ENCODE data around the gene RETREG2. TPM values are rescaled to one million over a fixed set of nuclear protein-coding genes. Genes with fewer than 3 reads are reported as not detected.

RETREG2 gene
- total and polyA plus RNA-seq, 2 of the 4 experiments (the other 2 are of a cell fraction) = 45.2 to 51.1 TPM

DNA sequence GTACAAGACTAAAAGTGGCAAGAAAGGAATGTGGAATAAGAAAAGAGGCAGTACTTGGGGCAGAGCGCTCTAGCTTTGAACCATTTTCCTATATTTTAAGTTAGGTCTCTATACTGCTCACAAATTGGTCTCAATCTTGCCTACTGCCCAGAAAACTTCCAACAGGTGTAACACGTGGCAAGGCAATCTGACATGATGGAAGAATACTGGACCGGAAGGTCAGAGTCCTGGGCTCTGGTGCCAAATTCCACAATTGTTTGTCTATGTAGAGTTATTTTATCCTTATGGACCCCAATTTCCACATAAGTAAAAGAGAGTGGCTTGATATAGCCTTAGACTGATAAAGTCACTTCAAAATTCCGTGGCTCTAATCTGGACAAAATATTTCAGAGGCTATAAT lies 46.3 kb upstream of the RETREG2 start:
- dilution Hi-C loops (cut with HindIII; ENCODE audit: low sequenced_read_pairs, unreplicated experiment) (no loop called here), in situ Hi-C loops (cut with MboI; ENCODE audit: low sequenced_read_pairs) (no loop called here), intact Hi-C loops (cut with micrococcal nuclease) (no loop called here)
- Histone ChIP-seq H3K27me3 (ENCODE audit: control insufficient read depth, insufficient read depth, low read length) (no peaks in the 10 kb centered on the region), H2AFZ (replicated peaks; ENCODE audit: low read length, poor library complexity) (no peak overlapping the region), H3K9ac (ENCODE audit: low read depth, low read length) (no peak overlapping the region), H4K5ac (ENCODE audit: low read depth, low read length) (no peak overlapping the region), H3K14ac (replicated peaks; ENCODE audit: low read depth, low read length) (no peak overlapping the region), H3K9me3 (ENCODE audit: control insufficient read depth, insufficient read depth, low read length) (no peaks in the 10 kb centered on the region), H2AK5ac (ENCODE audit: low read depth, low read length) (no peak overlapping the region), H3K23ac (ENCODE audit: low read depth, low read length) (no peak overlapping the region), H3K27ac (ENCODE audit: insufficient read depth, low read length) (no peak overlapping the region), H2BK15ac (ENCODE audit: low read depth, low read length) (no peak overlapping the region), H3K56ac (ENCODE audit: extremely low read depth, insufficient read depth, low read length) (no peak overlapping the region), H3K4me2 (ENCODE audit: low read depth, low read length) (no peak overlapping the region), H2BK5ac (ENCODE audit: low read depth, low read length, poor library complexity, severe bottlenecking) (no peak overlapping the region), H2BK20ac (ENCODE audit: low read depth, low read length) (no peak overlapping the region), H3K9me1 (ENCODE audit: insufficient read depth, low read length) (no peaks in the 10 kb centered on the region), H3K79me1 (ENCODE audit: low read depth in 1 of 2, low read length in 2 of 2) (no peaks in the 10 kb centered on the region; a peak in 1 of 4 replicates), H3K4me3 (ENCODE audit: insufficient read depth, low read depth, low read length) (no peak overlapping the region), H4K91ac (ENCODE audit: insufficient read depth, low read depth, low read length) (no peak overlapping the region), H3K4me1 (ENCODE audit: control insufficient read depth, insufficient read depth, low read length) (no peaks in the 10 kb centered on the region; the same call in 1 of the 2 replicates), H4K8ac (ENCODE audit: low read depth in 2 of 2, low read length in 2 of 2) (no peak overlapping the region), H4K20me1 (ENCODE audit: insufficient read depth, low read length) (no peaks in the 10 kb centered on the region), H3K18ac (ENCODE audit: low read depth, low read length) (no peak overlapping the region), H3K36me3 (ENCODE audit: control insufficient read depth, insufficient read depth, low read length) (no peaks in the 10 kb centered on the region), H3K4ac (ENCODE audit: low read depth, low read length) (no peak overlapping the region), H2AK9ac (replicated peaks; ENCODE audit: low read depth, low read length, poor library complexity) (no peak overlapping the region), H2BK120ac (ENCODE audit: low read depth, low read length) (no peak overlapping the region)
- ATAC-seq (ENCODE audit: low read depth) (no peak), DNase-seq (no peak)
- POLR2A ChIA-PET (ENCODE audit: unreplicated experiment) = no interaction called here
- no peak for TF ChIP-seq SMC3 (IDR thresholded peaks at IDR 0.05; ENCODE audit: low read depth, low read length)
- no peak for TF ChIP-seq CHD1 (IDR thresholded peaks at IDR 0.05; ENCODE audit: low read depth, low read length)
- TF ChIP-seq RAD21 (IDR thresholded peaks at IDR 0.05; ENCODE audit: low read length) = no peak
- no peak for TF ChIP-seq BHLHE40 (IDR thresholded peaks at IDR 0.05; ENCODE audit: low read depth, low read length)
- no peak for TF ChIP-seq NFE2L2 (IDR thresholded peaks at IDR 0.05; ENCODE audit: low read depth, low read length)
- TF ChIP-seq RFX5 (IDR thresholded peaks at IDR 0.05; ENCODE audit: low read depth, low read length) = no peak
- TF ChIP-seq RCOR1 (IDR thresholded peaks at IDR 0.05; ENCODE audit: insufficient replicate concordance, low read length) = no peak
- no TSS peak for BruUV-seq (replicated peaks)
- WGBS, 2 experiments (ENCODE audit: extremely low coverage in 2 of 2, insufficient read length in 1 of 2) = no CpG with 5 or more reads among the region's 4 CpGs
- CTCF ChIA-PET = interaction anchor here (0.9 to 1.4 kb wide), 2 partner anchors 12 to 59 kb away, joined by 3 read pairs; no protein-coding TSS in a partner anchor

Data from IMR-90 (cell line).